GM18870 (cell line): ENCODE measurements around the gene DHX9.
"Not testable (repeated sequence)": the region's sequence is repeated elsewhere in the genome, so short reads cannot be mapped to it uniquely, and the experiment has no call there.

Experiments used
- ATAC-seq: cut with Tn5 transposase; IDR thresholded peaks from one replicate; pipeline ENCODE4 v1.9.1; 2021; ENCODE audit warnings: moderate library complexity; ENCODE audit not compliant: unreplicated experiment

DHX9 gene

DNA sequence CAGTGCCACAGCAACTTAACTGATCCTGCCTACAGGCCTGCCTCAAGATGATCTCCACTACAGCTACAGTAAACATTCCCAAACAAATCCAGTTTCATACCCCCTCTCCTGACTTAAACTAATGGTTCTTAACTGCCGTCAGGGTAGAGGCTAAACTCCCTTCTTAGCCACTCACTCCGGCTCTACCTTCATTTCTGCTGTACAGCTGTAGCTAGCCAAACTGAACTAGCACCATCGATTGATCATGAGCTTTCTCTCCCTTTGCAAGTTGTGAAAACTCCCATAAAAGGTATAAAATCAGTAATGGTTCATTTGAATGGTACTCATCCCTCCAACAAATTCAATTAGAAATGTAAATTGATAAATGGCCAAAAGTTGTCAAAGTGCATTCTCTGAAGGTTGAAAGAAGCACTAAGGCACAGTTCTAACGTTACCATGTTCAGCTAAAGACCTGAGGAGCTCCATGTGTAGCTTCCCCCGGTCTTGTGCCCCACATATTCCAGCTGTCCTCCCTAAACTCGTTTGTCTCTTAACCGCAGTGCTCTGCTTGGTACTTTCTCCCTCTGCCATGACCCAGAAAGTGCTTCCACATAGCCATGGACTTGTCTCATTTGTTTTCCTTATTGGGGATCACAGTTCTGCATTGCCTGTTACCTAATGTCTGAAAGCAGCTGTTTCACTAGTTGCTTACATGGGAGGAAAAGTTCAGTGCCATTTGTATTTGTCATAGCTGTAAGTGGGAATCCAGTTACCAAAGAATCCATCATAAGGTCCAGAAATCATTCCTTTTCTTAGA lies 49.8 kb downstream of the DHX9 start:
- no peak for ATAC-seq

DNA sequence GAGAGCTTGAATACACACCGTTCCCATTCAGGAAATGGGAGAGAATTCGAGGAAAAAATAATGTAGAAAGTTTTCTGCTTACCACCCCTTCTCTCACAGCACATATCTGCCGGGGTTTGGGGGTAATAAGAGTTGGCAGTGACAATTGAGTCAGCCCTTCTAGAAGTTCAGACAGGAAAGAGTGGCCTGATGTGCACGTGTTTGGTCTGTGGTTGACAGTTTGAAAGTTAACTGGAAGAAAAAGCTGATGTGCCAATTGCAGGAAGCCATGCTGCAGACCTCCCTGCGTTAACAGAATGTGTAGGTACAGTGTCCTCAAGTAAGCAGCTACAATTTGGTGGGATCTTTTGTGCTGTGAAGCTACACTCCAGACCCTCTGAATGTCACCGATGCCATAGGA lies 50.9 kb downstream of the DHX9 start:
- no peak for ATAC-seq

DNA sequence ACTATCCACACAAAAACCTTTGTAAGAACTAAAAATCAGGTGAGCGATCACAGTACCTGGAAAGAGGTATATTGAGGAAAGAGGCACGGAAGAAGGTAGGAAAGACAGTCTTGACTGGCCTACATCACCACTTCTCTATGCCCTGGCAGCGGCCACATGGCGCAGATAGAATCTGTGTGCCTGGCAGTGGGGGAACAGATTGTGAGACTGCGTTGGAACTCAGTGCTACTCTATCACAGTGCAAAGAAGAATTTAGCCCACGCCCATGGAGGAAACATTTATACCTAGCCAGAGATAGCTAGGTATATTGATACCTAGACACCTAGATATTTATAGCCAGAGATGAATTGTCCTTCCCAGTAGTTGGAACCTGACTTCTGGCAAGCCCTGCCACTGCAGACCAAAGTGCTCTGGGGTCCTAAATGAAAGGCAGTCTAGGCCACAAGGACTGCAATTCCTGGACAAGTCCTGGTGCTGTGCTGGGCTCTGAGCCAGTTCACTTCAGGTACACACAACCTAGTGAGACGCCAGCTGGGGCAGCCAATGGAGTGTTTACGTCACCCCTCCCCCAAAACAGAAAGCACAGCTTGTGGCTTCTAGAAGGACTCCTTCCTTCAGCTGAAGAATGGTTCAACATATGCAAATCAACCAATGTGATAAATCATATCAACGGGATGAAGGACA lies 51.9 kb downstream of the DHX9 start:
- no peak for ATAC-seq

DNA sequence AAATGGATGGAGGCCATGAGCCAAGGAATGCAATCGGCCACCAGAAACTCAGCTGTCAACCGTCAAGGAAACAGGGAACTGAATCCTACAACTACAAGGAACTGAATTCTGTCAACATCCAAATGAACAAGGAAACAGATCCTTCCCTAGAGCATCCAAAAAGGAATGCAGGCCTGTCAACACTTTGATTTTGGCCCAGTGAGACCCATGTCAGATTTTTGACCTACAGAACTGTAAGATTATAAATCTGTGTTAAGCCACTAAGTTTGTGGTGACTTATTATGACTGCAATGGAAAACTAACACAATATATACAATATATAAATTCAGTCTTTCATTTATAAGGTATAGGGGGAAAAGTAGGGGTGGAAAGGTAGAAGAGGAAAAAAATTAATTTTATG lies 58.5 kb downstream of the DHX9 start:
- ATAC-seq, result no peak

DNA sequence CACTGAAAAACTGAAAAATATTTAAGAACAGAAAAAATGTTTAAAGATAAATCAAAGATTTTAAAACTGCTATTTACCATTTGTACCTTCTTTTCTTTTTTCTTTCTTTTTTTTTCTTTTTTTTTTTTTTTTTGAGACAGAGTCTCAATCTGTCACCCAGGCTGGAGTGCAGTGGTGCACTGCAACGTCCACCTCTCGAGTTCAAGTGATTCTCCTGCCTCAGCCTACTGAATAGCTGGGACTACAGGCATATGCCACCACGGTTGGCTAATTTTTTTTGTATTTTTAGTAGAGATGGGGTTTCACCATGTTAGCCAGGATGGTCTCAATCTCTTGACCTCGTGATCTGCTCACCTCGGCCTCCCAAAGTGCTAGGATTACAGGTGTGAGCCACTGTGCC lies 62.8 kb downstream of the DHX9 start:
- ATAC-seq, result not testable (repeated sequence)

DNA sequence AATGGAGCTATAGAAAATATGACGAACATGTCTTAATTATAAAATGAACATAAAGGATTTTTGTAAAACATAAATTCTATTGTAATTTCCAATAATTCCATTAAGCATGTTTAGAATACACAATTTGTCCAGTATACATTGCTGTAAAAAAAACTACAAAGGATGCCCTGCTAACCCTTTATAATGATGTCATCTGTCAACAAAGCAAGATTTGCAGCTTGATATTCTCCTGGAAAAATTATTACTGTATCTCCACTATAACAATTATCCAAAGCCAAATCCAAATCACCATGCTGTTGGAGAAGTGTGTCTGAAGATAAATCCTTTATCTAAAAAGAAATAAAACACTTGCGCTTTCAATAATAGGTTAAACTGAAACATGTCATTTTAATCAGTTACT lies 66.2 kb downstream of the DHX9 start:
- ATAC-seq, result no peak

DNA sequence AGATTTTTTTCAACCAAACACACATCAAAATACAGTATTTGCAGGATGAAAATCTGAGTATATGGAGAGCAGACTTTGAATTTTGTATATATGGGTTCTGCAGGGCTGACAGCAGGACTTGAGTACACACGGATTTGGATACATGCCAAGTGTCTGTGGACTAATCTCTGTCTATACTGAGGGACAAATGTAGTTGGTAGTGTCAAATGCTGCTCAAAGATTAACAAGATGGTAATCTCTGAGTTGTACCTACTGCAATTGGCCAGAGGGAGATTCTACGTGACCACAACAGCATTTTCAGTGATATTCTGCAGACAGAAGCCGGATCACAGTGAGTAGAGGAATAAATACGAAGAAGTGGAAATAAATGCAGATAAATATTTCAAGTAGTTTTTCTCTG lies 70.4 kb downstream of the DHX9 start:
- no peak for ATAC-seq

DNA sequence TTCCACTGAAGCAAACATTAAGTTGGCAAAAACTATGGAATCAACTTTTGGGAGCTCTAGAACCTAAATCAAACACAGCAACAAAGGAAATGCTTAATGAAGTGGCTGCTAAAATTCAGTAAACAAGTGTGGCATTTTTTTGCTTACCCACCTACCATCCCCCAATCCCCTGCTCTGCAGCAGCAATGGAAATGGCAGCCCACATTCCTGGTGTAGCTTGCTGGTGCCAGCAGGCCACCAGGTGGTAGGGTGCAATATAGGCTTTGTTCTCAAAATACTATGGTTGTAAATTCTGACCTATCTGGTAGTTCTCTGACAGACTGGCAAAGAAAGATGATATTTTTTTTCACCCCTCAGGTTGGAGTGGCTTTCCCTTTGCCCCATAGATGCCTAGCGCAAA lies 71.0 kb downstream of the DHX9 start:
- no peak for ATAC-seq

DNA sequence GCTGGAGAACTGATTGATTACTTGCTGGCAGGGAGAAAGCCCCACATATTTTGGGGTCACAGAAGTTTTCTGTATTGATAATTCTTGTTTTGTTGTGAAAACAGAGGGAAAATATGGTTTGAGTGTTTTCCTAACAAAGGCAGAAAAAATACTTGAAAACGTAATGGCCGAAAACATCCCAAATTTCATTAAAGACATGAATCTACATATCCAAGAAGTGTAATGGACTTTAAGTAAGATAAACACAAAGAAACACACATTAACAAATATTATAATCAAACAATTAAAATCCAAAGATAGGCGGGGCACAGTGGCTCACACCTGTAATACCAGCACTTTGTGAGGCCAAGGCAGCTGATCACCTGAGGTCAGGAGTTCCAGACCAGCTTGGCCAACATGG lies 74.3 kb downstream of the DHX9 start:
- no peak for ATAC-seq

DNA sequence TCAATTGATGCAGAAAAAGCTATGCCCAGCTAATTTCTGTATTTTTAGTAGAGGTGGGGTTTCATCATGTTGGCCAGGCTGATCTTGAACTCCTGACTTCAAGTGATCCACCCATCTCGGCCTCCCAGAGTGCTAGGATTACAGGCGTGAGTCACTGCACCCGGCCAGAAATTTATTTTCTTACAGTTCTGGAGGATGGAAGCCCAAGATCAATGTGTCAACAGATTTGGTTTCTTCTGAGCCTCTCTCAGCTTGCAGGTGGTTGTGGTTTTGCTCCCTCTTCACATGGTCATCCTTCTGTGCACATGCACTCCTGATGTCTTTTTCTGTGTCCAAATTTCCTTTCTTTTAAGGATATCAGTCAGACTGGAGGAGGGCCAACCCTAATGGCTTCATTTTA lies 78.2 kb downstream of the DHX9 start:
- ATAC-seq, result no peak

DNA sequence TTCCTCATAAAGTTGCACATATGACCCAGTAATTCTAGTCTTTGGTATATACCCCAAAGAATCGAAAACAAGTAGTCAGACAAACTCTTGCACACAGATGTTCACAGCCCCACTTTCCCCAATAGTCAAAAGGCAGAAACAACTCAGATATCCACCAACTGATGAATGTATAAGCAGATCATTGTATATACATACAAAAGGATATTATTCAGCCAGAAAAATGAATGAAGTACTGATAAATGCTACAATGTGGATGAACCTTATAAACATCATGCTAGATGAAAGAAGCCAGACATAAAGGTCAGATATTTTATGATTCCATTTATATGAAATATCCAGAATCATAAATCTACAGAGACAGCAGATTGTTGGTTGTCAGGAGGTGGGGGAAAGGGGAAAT lies 86.5 kb downstream of the DHX9 start:
- no peak for ATAC-seq

DNA sequence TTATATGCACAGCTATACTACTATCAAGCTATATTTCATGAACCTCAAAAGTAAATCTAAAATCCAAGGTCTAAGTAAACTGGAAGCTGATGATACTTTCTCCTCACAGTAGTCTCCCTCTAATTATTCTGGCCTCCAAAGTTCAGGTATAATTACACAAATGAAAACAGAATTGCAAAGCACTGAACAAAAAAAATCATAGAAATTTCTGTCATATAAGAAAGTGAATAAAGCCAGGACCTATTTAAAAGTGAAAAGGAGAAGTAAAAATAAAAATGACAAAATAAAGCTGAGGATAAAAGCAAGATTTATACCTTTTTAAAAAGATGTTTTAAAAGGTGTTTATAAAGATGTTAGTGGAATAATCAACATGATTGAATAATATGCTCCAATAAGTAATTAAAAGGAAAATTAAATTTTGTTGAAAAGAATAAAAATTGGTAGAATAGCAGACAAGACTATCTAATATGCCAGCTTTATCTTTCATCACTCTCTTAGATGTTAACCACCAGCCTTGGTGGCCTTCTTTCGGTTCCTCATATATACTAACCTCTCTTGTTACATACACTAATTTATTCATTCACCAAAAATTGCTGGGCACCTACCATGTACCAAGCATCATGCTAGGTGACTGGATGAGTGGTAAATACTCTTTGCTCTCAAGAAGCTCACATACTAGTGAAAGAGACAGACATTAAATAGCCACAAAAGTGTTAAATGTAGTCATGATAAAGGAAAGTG lies 88.7 kb downstream of the DHX9 start:
- no peak for ATAC-seq

DNA sequence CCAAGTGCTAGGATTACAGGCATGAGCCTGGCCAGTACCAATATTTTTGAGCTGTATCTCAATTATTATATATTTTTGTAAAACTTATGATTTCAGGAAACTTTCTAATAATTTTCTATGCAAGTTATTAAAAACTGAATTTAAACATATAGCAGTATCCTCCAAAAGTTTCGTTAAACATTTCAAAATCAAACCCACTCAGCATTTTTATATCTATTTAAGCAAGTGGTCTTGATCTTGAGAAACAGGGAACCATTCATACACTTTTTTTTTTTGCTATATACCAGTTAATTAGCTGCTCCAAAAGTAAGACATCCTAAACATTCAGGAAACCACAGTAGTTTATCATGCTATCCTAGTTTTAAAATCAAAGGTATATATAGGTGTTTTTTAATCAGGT lies 91.8 kb downstream of the DHX9 start:
- no peak for ATAC-seq

DNA sequence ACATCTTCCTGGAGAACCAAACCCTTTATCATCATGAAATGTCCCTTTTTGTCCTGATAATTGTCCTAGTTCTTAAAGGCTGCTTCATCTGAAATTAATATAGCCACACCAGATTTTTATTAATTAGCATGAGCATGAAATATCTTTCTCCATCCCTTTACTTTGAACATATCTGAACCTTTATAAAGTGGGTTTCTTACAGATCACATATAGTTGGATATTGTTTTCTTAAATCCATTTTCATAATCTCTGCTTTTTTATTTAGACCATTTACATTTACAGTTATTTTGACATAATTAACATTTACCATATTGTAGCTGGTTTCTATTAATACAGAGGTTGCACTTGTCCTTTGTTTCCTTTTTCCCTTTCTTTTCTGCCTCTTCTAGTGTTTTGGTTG lies 96.6 kb downstream of the DHX9 start:
- no peak for ATAC-seq
